ENCODE results near the gene NFIA.
"Not testable (repeated sequence)": the region's sequence is repeated elsewhere in the genome, so short reads cannot be mapped to it uniquely, and the experiment has no call there.

The NFIA gene

DNA sequence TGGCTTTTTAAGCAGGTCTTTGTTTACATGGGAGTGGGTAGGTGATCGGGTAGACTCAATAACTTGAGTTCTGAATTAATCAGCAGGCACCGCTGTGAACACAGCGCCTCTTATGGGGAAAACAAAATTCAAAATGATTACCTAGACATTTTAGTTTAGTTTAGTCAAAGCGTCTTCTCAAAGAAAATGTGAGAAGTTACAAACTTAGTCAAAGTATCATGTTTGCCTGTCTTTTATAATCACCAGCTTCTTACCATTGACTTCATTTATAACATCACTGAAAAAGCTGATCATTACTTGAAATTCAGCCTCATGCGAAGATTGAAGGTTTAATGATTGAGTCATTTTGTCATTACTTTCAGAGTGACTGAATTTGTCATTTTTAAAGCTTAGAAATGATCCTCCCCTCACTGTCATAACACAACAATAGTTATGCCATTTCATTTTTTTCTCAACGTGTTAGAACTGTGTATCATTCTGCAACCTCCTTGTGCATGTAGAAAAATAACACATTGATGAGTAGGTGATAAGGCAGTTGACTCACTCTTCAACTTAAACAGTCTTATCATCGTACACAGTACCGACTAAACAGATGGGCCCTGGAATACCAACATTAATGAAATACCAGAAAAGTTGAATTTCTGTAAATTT is 188.5 kb downstream of the NFIA start:
- Histone ChIP-seq H3K27me3 (ENCODE audit: insufficient read depth, low read length) (no peaks in the 10 kb centered on the region), H3K9me3 (ENCODE audit: insufficient read depth, low read depth, low read length) (no peaks in the 10 kb centered on the region), H3K27ac (ENCODE audit: low read depth, low read length) (no peak overlapping the region), H3K4me1 (ENCODE audit: insufficient read depth, low read length) (peaks cover 33% of the 10 kb centered on the region), H3K4me3 (ENCODE audit: low read length) (no peak overlapping the region), H3K36me3 (ENCODE audit: insufficient read depth, low read length) (no peaks in the 10 kb centered on the region), H3K9ac (ENCODE audit: low read depth, low read length) (no peak overlapping the region)
- WGBS: 93% methylated on average over 7 of the region's 8 CpGs

DNA sequence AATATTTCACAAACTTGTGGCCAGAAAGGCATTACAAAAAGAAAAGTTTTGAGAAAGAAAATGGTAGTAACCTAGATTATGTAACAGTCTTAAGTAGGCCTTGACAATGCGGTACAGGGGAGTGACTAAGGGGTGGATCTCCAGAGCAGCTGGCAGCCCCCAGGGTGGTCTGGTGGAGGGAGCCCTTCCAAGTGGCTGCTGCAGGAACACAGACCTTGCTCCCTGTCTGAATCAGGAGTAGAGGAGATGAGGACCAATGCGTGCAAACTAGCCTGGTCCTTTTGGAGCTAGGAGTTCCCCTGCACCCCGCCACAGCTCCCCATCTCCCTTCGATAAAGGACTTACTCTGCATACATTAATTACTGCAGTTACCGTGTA is 189.0 kb downstream of the NFIA start:
- H3K4me1 ChIP-seq (ENCODE audit: insufficient read depth, low read length): peaks cover 33% of the 10 kb centered on the region
- H3K27me3 ChIP-seq (ENCODE audit: insufficient read depth, low read length): no peaks in the 10 kb centered on the region
- no peaks in the 10 kb centered on the region for H3K9me3 ChIP-seq (ENCODE audit: insufficient read depth, low read depth, low read length)
- no peak overlapping the region for H3K4me3 ChIP-seq (ENCODE audit: low read length)
- no peak overlapping the region for H3K27ac ChIP-seq (ENCODE audit: low read depth, low read length)
- no peaks in the 10 kb centered on the region for H3K36me3 ChIP-seq (ENCODE audit: insufficient read depth, low read length)
- 79% methylated on average over 4 of the region's 5 CpGs for WGBS
- H3K9ac ChIP-seq (ENCODE audit: low read depth, low read length): no peak overlapping the region

DNA sequence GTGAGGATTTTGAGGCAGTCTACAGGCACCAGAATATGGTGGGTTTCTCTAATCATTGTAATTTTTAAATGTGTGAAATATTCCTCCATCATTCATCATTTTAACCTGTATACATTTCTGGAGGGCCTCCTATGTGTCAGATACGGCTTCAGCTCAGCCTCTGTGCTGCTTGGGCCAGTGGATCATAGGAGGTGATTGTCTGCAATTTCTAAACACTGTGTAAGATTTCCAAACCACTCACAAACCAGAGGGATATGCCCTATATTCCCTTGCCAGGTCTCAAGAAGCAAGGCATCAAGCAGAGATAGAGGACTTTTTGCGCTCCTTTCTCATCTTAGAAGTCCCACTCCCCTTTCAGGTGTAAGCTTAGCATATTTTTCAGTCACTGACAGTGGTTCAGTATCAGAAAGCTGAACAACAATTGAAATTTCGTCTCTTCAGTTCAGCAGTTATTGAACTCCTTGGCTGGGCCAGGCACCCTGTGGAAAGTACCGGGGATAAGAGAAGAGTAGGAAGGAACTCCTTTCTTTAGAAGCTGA is 190.9 kb downstream of the NFIA start:
- H3K36me3 ChIP-seq (ENCODE audit: insufficient read depth, low read length): no peaks in the 10 kb centered on the region
- H3K4me3 ChIP-seq (ENCODE audit: low read length): no peak overlapping the region
- no peaks in the 10 kb centered on the region for H3K9me3 ChIP-seq (ENCODE audit: insufficient read depth, low read depth, low read length)
- H3K27ac ChIP-seq (ENCODE audit: low read depth, low read length): no peak overlapping the region
- no peaks in the 10 kb centered on the region for H3K27me3 ChIP-seq (ENCODE audit: insufficient read depth, low read length)
- 92% methylated on average over 3 of the region's 4 CpGs for WGBS
- no peak overlapping the region for H3K9ac ChIP-seq (ENCODE audit: low read depth, low read length)
- peaks cover 39% of the 10 kb centered on the region for H3K4me1 ChIP-seq (ENCODE audit: insufficient read depth, low read length)

DNA sequence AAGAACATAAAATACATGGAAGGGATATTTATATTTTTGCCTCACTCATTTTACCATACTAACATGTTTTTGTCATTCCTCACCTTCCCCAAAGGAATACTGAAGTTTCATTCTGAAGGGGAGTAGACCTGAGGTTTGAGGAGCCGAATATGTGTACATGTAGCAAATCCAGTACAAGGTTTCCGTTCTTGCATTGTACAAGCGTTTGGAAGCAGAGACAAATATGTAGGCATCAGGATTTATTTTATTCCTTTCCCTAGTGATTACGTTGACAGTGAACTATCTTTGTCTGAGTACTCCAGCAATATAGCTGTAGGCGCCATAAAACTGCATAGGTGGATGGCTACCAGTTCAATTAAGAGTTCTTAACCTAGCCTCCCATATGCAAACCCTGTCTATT is 191.5 kb downstream of the NFIA start:
- no peaks in the 10 kb centered on the region for H3K36me3 ChIP-seq (ENCODE audit: insufficient read depth, low read length)
- WGBS: 93% methylated on average over 5 of the region's 5 CpGs
- H3K27ac ChIP-seq (ENCODE audit: low read depth, low read length): no peak overlapping the region

DNA sequence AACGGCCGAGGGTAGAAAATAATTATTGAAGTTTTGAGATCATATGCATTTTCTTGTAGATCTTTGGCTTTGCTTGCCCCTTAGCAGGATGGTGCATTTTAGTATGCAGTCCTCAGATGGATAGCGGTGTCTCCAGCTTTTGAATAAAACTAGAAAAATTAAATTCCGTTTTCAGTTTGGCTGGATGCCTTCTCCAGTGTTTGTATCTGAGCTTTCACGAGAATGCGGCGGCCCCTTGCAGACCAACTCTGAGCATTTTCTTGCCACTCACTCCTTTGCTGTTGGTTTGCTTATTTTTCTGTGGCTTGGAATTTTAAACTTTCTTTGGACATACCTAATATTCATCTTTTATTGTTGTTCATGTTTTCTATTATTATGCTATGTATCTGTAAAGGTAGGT is 192.6 kb downstream of the NFIA start:
- WGBS: 95% methylated on average over 7 of the region's 7 CpGs
- Histone ChIP-seq H3K4me3 (ENCODE audit: low read length) (no peak overlapping the region), H3K27me3 (ENCODE audit: insufficient read depth, low read length) (no peaks in the 10 kb centered on the region), H3K9ac (ENCODE audit: low read depth, low read length) (no peak overlapping the region), H3K27ac (ENCODE audit: low read depth, low read length) (no peak overlapping the region), H3K36me3 (ENCODE audit: insufficient read depth, low read length) (no peaks in the 10 kb centered on the region), H3K4me1 (ENCODE audit: insufficient read depth, low read length) (peaks cover 22% of the 10 kb centered on the region), H3K9me3 (ENCODE audit: insufficient read depth, low read depth, low read length) (no peaks in the 10 kb centered on the region)

More for the DNA sequence above, 191.5 kb downstream of the NFIA start:
- peaks cover 33% of the 10 kb centered on the region for H3K4me1 ChIP-seq (ENCODE audit: insufficient read depth, low read length)
- H3K9me3 ChIP-seq (ENCODE audit: insufficient read depth, low read depth, low read length): no peaks in the 10 kb centered on the region
- no peak overlapping the region for H3K9ac ChIP-seq (ENCODE audit: low read depth, low read length)
- no peak overlapping the region for H3K4me3 ChIP-seq (ENCODE audit: low read length)
- H3K27me3 ChIP-seq (ENCODE audit: insufficient read depth, low read length): no peaks in the 10 kb centered on the region

DNA sequence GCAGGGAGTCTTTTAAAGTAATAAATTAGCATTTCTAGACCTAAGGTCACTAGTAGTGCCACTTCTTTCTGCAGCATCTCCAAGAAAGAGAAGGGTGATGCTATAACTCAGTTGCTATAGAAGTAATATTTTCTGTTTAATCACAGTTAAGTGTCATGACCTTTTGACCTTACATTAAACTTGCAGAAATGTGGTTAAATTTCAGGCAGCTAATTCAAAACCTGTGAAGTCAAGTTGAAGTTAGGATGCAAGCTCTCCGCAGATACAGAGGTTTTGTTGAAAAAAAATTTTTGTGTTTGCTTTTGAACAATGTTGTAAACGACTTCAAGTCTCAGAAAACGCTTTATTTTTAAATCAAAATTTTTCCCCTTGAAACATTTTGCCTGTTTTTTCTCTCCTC is 193.9 kb downstream of the NFIA start:
- Histone ChIP-seq H3K9me3 (ENCODE audit: insufficient read depth, low read depth, low read length) (no peaks in the 10 kb centered on the region), H3K27ac (ENCODE audit: low read depth, low read length) (no peak overlapping the region), H3K4me3 (ENCODE audit: low read length) (no peak overlapping the region), H3K4me1 (ENCODE audit: insufficient read depth, low read length) (peaks cover 13% of the 10 kb centered on the region), H3K9ac (ENCODE audit: low read depth, low read length) (no peak overlapping the region), H3K36me3 (ENCODE audit: insufficient read depth, low read length) (no peaks in the 10 kb centered on the region), H3K27me3 (ENCODE audit: insufficient read depth, low read length) (no peaks in the 10 kb centered on the region)
- 80% methylated on average over 3 of the region's 3 CpGs for WGBS

DNA sequence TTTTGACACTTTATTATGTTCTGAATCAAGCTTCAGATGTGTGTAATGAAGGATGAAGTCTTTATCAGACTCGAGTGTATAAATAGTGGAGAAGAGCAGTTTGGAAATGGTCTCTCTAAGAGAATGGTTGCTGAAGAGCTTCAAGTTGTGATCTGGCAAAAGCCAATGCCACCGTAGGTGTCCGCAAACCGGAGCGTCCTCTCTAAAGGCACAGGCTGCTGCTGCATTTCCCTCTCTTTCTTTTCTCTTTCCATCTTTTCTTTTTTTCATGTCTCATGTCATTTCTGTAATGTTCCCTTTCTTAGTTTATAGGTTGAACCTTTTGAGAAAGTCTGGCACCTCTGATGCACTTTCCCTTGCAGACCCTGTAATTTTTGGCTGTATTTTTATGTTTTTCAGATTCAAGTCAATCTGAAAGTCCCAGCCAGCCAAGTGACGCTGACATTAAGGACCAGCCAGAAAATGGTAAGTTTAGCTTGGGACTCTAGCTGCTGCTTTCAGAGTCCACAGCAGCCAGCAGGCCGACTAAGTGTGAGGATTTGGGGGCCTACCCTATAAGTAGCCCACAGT is 194.8 kb downstream of the NFIA start:
- H3K27me3 ChIP-seq (ENCODE audit: insufficient read depth, low read length): no peaks in the 10 kb centered on the region
- no peak overlapping the region for H3K27ac ChIP-seq (ENCODE audit: low read depth, low read length)
- no peak overlapping the region for H3K9ac ChIP-seq (ENCODE audit: low read depth, low read length)
- H3K9me3 ChIP-seq (ENCODE audit: insufficient read depth, low read depth, low read length): no peaks in the 10 kb centered on the region
- no peaks in the 10 kb centered on the region for H3K36me3 ChIP-seq (ENCODE audit: insufficient read depth, low read length)
- H3K4me1 ChIP-seq (ENCODE audit: insufficient read depth, low read length): peaks cover 12% of the 10 kb centered on the region
- 81% methylated on average over 7 of the region's 7 CpGs for WGBS
- H3K4me3 ChIP-seq (ENCODE audit: low read length): no peak overlapping the region

DNA sequence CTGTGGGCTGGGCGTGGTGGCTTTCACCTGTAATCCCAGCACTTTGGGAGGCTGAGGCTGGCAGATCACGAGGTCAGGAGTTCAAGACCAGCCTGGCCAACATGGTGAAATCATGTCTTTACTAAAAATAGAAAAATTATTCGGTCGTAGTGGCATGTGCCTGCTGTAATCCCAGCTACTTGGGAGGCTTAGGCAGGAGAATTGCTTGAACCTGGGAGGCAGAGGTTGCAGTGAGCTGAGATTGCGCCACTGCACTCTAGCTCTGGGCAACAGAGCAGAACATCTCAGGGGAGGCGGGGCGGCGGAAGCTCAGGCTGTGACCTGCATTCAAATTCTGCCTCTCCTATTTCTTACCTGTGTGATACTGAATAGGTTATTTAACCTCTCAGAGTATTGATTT is 196.1 kb downstream of the NFIA start:
- not testable (repeated sequence) for H3K9ac ChIP-seq (ENCODE audit: low read depth, low read length); H3K9me3 ChIP-seq (ENCODE audit: insufficient read depth, low read depth, low read length); H3K36me3 ChIP-seq (ENCODE audit: insufficient read depth, low read length); H3K4me3 ChIP-seq (ENCODE audit: low read length); H3K27ac ChIP-seq (ENCODE audit: low read depth, low read length); H3K27me3 ChIP-seq (ENCODE audit: insufficient read depth, low read length)
- peaks cover 14% of the 10 kb centered on the region for H3K4me1 ChIP-seq (ENCODE audit: insufficient read depth, low read length)
- WGBS: 87% methylated on average over 7 of the region's 8 CpGs

DNA sequence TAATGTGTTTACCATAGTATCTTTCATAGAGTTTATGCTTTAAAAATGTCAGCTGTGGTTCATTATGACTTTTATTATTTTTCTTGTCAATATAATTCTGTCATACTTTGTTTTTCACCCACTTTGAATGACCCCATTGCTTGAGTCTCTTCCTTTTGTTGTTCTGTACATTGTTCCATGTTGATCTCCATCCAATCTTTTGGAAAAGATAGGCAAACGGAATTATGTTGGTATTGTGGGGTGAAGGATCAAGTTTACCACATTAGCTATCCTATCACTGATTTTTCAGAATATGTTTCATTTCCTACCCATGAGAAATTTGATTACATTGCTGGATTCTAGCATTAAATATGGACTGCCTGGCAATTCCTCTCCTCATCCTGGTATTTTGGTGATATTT is 196.6 kb downstream of the NFIA start:
- no CpG with 5 or more reads among the region's 1 CpG for WGBS
- no peaks in the 10 kb centered on the region for H3K27me3 ChIP-seq (ENCODE audit: insufficient read depth, low read length)
- H3K27ac ChIP-seq (ENCODE audit: low read depth, low read length): no peak overlapping the region
- peaks cover 19% of the 10 kb centered on the region for H3K4me1 ChIP-seq (ENCODE audit: insufficient read depth, low read length)
- no peak overlapping the region for H3K4me3 ChIP-seq (ENCODE audit: low read length)
- H3K9ac ChIP-seq (ENCODE audit: low read depth, low read length): no peak overlapping the region
- no peaks in the 10 kb centered on the region for H3K36me3 ChIP-seq (ENCODE audit: insufficient read depth, low read length)
- H3K9me3 ChIP-seq (ENCODE audit: insufficient read depth, low read depth, low read length): no peaks in the 10 kb centered on the region

DNA sequence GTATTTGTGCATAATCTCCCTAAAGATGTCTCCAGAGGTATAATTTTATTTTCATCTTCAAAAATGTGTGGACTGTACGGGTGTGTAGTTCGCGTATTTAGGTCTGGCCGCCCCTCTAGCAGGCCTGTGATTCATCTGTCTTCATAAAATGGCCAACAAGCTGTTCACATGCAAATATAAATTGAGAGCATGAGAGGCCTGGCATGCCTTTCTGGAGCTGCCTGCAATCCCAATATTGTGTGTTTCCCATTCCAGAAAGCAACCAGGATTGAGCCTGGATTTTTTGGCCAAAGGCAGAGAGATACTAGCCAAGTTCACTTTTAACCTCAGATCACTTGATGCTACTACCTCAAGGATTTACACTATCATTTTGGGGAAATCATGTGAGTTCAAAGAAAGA is 197.2 kb downstream of the NFIA start:
- 97% methylated on average over 4 of the region's 4 CpGs for WGBS

DNA sequence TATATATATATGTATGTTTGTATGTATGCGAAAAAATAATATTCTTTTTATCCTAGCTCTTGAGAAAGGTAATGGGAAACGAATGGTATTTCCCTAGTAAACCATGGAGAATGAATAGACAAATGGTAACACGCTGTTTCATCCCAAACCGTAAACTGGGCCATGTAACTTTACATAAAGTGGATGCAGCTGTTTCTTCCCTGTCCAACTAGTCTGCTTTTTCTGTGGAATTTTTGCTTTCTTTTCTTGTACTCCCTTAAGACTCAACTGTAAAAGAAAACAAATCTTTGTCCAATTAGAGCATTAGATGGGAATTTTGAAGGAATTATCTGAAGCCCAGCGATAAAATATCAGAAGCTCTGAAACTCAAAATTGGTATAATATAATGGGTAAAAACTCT is 198.1 kb downstream of the NFIA start:
- Histone ChIP-seq H3K4me3 (ENCODE audit: low read length) (no peak overlapping the region), H3K36me3 (ENCODE audit: insufficient read depth, low read length) (no peaks in the 10 kb centered on the region), H3K9me3 (ENCODE audit: insufficient read depth, low read depth, low read length) (no peaks in the 10 kb centered on the region), H3K27ac (ENCODE audit: low read depth, low read length) (no peak overlapping the region), H3K27me3 (ENCODE audit: insufficient read depth, low read length) (no peaks in the 10 kb centered on the region), H3K9ac (ENCODE audit: low read depth, low read length) (no peak overlapping the region), H3K4me1 (ENCODE audit: insufficient read depth, low read length) (peaks cover 32% of the 10 kb centered on the region)
- 97% methylated on average over 4 of the region's 5 CpGs for WGBS

More for the DNA sequence above, 197.2 kb downstream of the NFIA start:
- Histone ChIP-seq H3K9me3 (ENCODE audit: insufficient read depth, low read depth, low read length) (no peaks in the 10 kb centered on the region), H3K4me3 (ENCODE audit: low read length) (no peak overlapping the region), H3K36me3 (ENCODE audit: insufficient read depth, low read length) (no peaks in the 10 kb centered on the region), H3K27ac (ENCODE audit: low read depth, low read length) (no peak overlapping the region), H3K27me3 (ENCODE audit: insufficient read depth, low read length) (no peaks in the 10 kb centered on the region), H3K4me1 (ENCODE audit: insufficient read depth, low read length) (peaks cover 23% of the 10 kb centered on the region), H3K9ac (ENCODE audit: low read depth, low read length) (no peak overlapping the region)

Measured in HUES64 (cell line).